B cell (primary cell): ENCODE measurements around the gene KDM3A. TPM values are rescaled to one million over a fixed set of nuclear protein-coding genes. Genes with fewer than 3 reads are reported as not detected.

Experiments
- ATAC-seq: fragments of 200-7000 bp; cut with Tn5 transposase; one replicate; pipeline ENCODE4 v1.10.0; 2021; ENCODE audit warnings: low read depth, mild to moderate bottlenecking, moderate number of reproducible peaks, moderate library complexity
- CTCF ChIA-PET: fragments of 350-600 bp; sonication (Branson Sonifier 250); formaldehyde crosslinking; loops from one replicate; lab custom pipeline; 2021; ENCODE audit warnings: antibody characterized with exemption, inconsistent platforms; lab: Charles Lee
- POLR2A ChIA-PET: fragments of 350-600 bp; sonication (Branson Sonifier 250); formaldehyde crosslinking; loops from one replicate; lab custom pipeline; 2021; ENCODE audit warnings: antibody characterized with exemption; lab: Charles Lee
- DNase-seq: peaks from one replicate; pipeline ENCODE4 v3.0.0; 2013
- H2AFZ ChIP-seq: 2 replicates; pipeline ENCODE4 v1.6.1; 2012; ENCODE audit warnings: mild to moderate bottlenecking, low read depth, low read length; ENCODE audit not compliant: insufficient read depth, poor library complexity, severe bottlenecking
- H3K27ac ChIP-seq, 2 donors: 1 replicate in 1 of 2; 2 replicates in 1 of 2; pipeline ENCODE4 v1.5.1; 2012 to 2013; ENCODE audit warnings: low read length in 2 of 2, mild to moderate bottlenecking in 2 of 2, moderate library complexity in 1 of 2
- H3K27me3 ChIP-seq, 4 experiments: fragments of 200-600 bp in 1 of 4; sonication (generic) in 1 of 4; replicated peaks in 1 of 4; 1 replicate in 2 of 4; 2 replicates in 2 of 4; pipeline versions ENCODE4 v1.6.1 to v1.7.0; 2013 to 2016; ENCODE audit warnings: low read length in 3 of 4, mild to moderate bottlenecking in 2 of 4, mixed read lengths in 1 of 4, moderate library complexity in 1 of 4; ENCODE audit not compliant: insufficient read depth in 4 of 4, control insufficient read depth in 3 of 4; ENCODE audit errors: control extremely low read depth in 1 of 4
- H3K36me3 ChIP-seq, 2 experiments: replicated peaks in 1 of 2; 1 replicate in 1 of 2; 2 replicates in 1 of 2; pipeline versions ENCODE4 v1.6.1 to v1.7.1; 2013; ENCODE audit warnings: low read length in 1 of 2; ENCODE audit not compliant: insufficient read depth in 2 of 2, control insufficient read depth in 1 of 2; ENCODE audit errors: control extremely low read depth in 1 of 2, extremely low read depth in 1 of 2
- H3K4me1 ChIP-seq, 2 donors: fragments of 200-600 bp in 1 of 2; sonication (generic) in 1 of 2; 1 replicate in 1 of 2; 2 replicates in 1 of 2; pipeline versions ENCODE4 v1.5.1 to v1.6.1; 2013 to 2017; ENCODE audit warnings: low read length in 2 of 2; ENCODE audit not compliant: control insufficient read depth in 2 of 2, insufficient read depth in 2 of 2
- H3K4me2 ChIP-seq: replicated peaks from 2 replicates; pipeline ENCODE3; 2012; ENCODE audit warnings: mild to moderate bottlenecking, low read depth, low read length; ENCODE audit not compliant: poor library complexity, severe bottlenecking
- H3K4me3 ChIP-seq, 5 experiments: fragments of 200-600 bp in 1 of 5; sonication (generic) in 1 of 5; 1 replicate in 3 of 5; 2 replicates in 2 of 5; pipeline versions ENCODE4 v1.5.1 to v1.7.0; 2011 to 2016; ENCODE audit warnings: low read length in 4 of 5, mild to moderate bottlenecking in 4 of 5, low read depth in 2 of 5, control low read depth in 1 of 5, moderate library complexity in 1 of 5; ENCODE audit not compliant: insufficient read depth in 1 of 5; ENCODE audit errors: control extremely low read depth in 1 of 5, extremely low read depth in 1 of 5
- H3K79me2 ChIP-seq: fragments of 200-600 bp; sonication (generic); one replicate; pipeline ENCODE4 v1.6.0; 2016; ENCODE audit warnings: low read length; ENCODE audit not compliant: control insufficient read depth, insufficient read depth
- H3K9ac ChIP-seq: fragments of 200-600 bp; sonication (generic); 2 replicates; pipeline ENCODE4 v1.6.1; 2017; ENCODE audit warnings: mild to moderate bottlenecking, low read length, moderate library complexity
- H3K9me3 ChIP-seq, 3 donors: one replicate each; pipeline versions ENCODE4 v1.6.1 to v1.7.1; 2013; ENCODE audit warnings: low read length in 2 of 3; ENCODE audit not compliant: control insufficient read depth in 2 of 3, insufficient read depth in 1 of 3; ENCODE audit errors: control extremely low read depth in 1 of 3
- H4K20me1 ChIP-seq: 2 replicates; pipeline ENCODE4 v1.6.0; 2012; ENCODE audit warnings: mild to moderate bottlenecking, low read length; ENCODE audit not compliant: insufficient read depth, control insufficient read depth, poor library complexity, severe bottlenecking
- H3K27ac Mint-ChIP-seq: one replicate; pipeline ENCODE4 v1.8.0; 2021; ENCODE audit warnings: mixed read lengths
- H3K27me3 Mint-ChIP-seq: one replicate; pipeline ENCODE4 v1.8.0; 2021; ENCODE audit warnings: mixed read lengths
- H3K4me1 Mint-ChIP-seq: one replicate; pipeline ENCODE4 v1.8.0; 2021; ENCODE audit warnings: mixed read lengths
- H3K4me3 Mint-ChIP-seq: one replicate; pipeline ENCODE4 v1.8.0; 2021; ENCODE audit warnings: mixed read lengths
- H3K9me3 Mint-ChIP-seq: one replicate; pipeline ENCODE4 v1.8.0; 2022; ENCODE audit warnings: mixed read lengths; ENCODE audit not compliant: insufficient read depth
- CTCF ChIP-seq: fragments of 200-600 bp; IDR thresholded peaks from one replicate; pipeline ENCODE4 v1.8.0; 2022; ENCODE audit warnings: antibody characterized with exemption, mild to moderate bottlenecking
- EZH2 ChIP-seq: IDR thresholded peaks from 2 replicates; pipeline ENCODE4 v1.6.1; 2012; ENCODE audit warnings: borderline replicate concordance, low read depth, mild to moderate bottlenecking, moderate library complexity, low read length; ENCODE audit not compliant: insufficient read depth, poor library complexity, severe bottlenecking
- WGBS: methylation state at CpG from one replicate; pipeline ENCODE4 v1.1.5; 2013; ENCODE audit warnings: missing lambda C conversion rate; ENCODE audit not compliant: insufficient coverage; 5-methylcytosine and 5-hydroxymethylcytosine counted together
- intact Hi-C: fragments of 100-400 bp; cut with micrococcal nuclease; formaldehyde crosslinking; loops from one replicate; pipeline ENCODE4 v1.10.0; 2022
- polyA plus RNA-seq: library from polyadenylated mRNA; depleted of rRNA; stranded (reverse); fragments of >200 nt; gene quantifications from 2 replicates; pipeline ENCODE4 v1.2.3, GENCODE V29; 2012
- total RNA-seq, 2 donors: library from RNA; stranded (reverse); fragments of 120-200 nt in 1 of 2; gene quantifications; 1 replicate in 1 of 2; 2 replicates in 1 of 2; pipeline versions ENCODE4 v1.2.3 to v1.2.4, GENCODE V29; 2013 to 2022

The KDM3A gene
- total and polyA plus RNA-seq, 2 donors (not counting 1 experiment from before 2014, with no cell fraction given) = 27.7 to 107 TPM

DNA sequence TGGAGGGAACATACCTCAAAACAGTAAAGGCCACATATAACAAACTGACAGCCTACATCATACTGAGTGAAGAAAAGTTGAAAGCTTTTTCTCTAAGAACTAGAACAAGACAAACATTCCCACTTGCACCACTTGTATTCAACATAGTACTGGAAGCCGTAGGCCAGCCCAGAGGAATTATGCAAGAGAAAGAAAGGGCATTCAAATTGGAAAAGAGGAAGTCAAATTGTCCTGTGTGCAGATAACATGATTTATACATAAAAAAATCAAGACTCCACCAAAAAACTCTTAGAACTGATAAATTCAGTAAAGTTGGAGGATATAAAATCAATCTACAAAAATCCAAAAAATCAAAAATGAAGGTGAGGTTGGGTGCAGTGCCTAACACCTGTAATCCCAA, 8.0 kb upstream of the KDM3A start:
- POLR2A ChIA-PET = no interaction called here
- intact Hi-C loops = no loop called here
- no peaks in the 10 kb centered on the region for H3K36me3 ChIP-seq
- ATAC-seq (no peak), DNase-seq (no peak)
- no peaks in the 10 kb centered on the region for H4K20me1 ChIP-seq
- H3K9ac ChIP-seq = no peak overlapping the region
- H3K4me3 ChIP-seq = no peak overlapping the region
- Mint-ChIP-seq H3K9me3 (peaks cover 11% of the 10 kb centered on the region), H3K4me1 (no peaks in the 10 kb centered on the region), H3K27me3 (peaks cover 29% of the 10 kb centered on the region), H3K27ac (no peak overlapping the region), H3K4me3 (no peak overlapping the region)
- WGBS = no CpG with 5 or more reads among the region's 1 CpG
- no peaks in the 10 kb centered on the region for H3K4me1 ChIP-seq
- H3K4me2 ChIP-seq = no peak overlapping the region
- H3K9me3 ChIP-seq = peaks cover 2 to 12% (median 7%) of the 10 kb centered on the region in 3 donors
- no peaks in the 10 kb centered on the region for H3K79me2 ChIP-seq
- no peak overlapping the region for H3K27ac ChIP-seq
- CTCF ChIA-PET = no interaction called here
- H3K27me3 ChIP-seq = peaks cover 0 to 11% (median 0%) of the 10 kb centered on the region in 4 experiments
- no peak for TF ChIP-seq CTCF
- TF ChIP-seq EZH2 = no peak
- no peak overlapping the region for H2AFZ ChIP-seq

DNA sequence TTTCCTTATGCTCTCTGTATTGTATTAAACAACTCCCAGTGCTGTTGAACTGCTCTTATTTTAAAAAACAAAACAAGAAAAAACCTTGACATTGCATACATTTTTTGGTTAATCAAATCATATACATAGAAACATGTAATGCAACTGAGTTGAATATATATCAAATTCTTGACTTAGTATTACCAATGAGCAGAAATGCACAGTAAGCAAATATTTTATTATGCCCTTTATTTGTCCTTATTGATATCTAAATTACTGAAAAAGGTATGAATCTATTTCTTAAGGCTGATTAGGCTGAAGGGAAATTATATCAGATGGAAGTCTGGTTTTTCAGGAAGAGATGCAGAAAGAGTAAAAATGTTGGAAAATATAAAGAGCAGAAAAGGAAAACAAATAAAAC, 6.9 kb upstream of the KDM3A start:
- Mint-ChIP-seq H3K27me3 (peaks cover 24% of the 10 kb centered on the region), H3K9me3 (peaks cover 11% of the 10 kb centered on the region), H3K27ac (no peak overlapping the region), H3K4me1 (no peaks in the 10 kb centered on the region), H3K4me3 (no peak overlapping the region)
- Histone ChIP-seq H2AFZ (no peak overlapping the region), H4K20me1 (no peaks in the 10 kb centered on the region), H3K27me3 (peaks cover 0 to 4% (median 0%) of the 10 kb centered on the region in 4 experiments), H3K4me2 (no peak overlapping the region), H3K36me3 (no peaks in the 10 kb centered on the region), H3K9me3 (peaks cover 2 to 18% (median 6%) of the 10 kb centered on the region in 3 donors), H3K4me1 (no peaks in the 10 kb centered on the region), H3K27ac (no peak overlapping the region), H3K9ac (no peak overlapping the region), H3K4me3 (no peak overlapping the region), H3K79me2 (no peaks in the 10 kb centered on the region)
- ChIA-PET CTCF (no interaction called here), POLR2A (no interaction called here)
- TF ChIP-seq CTCF = no peak
- TF ChIP-seq EZH2 = no peak
- ATAC-seq (no peak), DNase-seq (no peak)
- intact Hi-C loops = no loop called here
